Suprapubic skin (tissue), 3 donors: ENCODE results near the gene SNX8.

Experiments
- CTCF ChIP-seq, 2 donors: fragments of 200-600 bp in 1 of 2; fragments of 450-650 bp in 1 of 2; sonication (generic) in 1 of 2; IDR thresholded peaks; one replicate each; pipeline ENCODE4 v1.5.1; 2016 to 2019; ENCODE audit warnings: antibody characterized with exemption in 2 of 2, mild to moderate bottlenecking in 1 of 2, moderate library complexity in 1 of 2
- EP300 ChIP-seq: sonication (generic); formaldehyde crosslinking; IDR thresholded peaks from one replicate; pipeline ENCODE4 v1.6.1; 2017; ENCODE audit warnings: antibody characterized with exemption

DNA sequence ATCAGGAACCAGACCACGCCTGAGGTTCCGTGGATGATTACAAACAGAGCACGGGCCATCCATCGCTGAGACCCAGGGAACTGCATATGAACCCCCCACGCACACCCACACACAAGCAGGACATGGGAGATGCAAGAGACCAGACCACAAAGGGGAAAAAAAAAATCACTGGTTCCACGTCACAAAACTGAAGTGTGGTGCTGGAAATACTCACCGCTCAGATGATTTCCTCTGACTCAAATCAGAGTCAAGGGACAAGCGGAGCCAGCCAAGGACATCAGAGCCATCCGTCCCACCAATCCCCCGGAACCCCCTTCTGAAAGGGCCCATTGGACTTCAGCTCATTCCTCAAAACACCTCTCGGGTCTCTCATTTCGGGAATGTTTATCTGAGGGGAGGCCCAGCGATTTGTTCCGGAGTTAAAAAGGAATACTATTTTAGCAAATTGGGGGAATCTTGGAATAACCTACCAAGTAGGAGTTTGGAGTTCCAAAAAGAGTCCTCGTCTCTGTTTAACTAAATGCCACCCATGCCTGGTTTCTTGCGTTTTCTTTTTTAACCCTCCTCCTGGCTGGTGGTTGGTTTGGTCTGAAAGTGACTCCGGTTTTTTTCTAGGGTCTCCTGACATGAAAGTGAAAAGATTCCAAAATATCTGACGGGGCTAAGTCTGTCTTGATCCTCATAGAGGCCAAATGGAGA is 15.0 kb downstream of the SNX8 start:
- TF ChIP-seq CTCF (IDR thresholded peaks at IDR 0.05) (no peak), EP300 (no peak)
